ENCODE measurements around the gene ACVR1. TPM values are rescaled to one million over a fixed set of nuclear protein-coding genes. Genes with fewer than 3 reads are reported as not detected.

The ACVR1 gene
- total RNA-seq, 1 donor from 2014 or later: 36.3 TPM

DNA sequence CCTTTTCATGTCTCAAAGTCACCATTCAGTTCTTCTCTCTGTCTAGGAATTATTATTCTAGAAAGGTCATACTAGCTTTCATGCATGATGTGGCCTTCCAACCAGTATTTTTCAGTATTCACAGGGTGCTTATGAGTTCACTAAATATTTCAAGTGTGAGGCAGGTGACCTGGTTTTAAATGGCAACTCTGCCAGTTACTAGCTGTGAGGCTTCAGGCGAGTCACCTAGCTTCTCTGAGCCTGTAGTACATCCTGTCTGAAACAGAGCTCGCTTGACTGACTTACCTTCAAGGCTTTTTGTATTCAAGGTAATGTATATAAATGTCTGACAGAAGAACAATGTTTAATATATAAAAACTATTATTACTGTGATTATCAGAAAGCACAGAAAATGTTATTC lies 19.4 kb upstream of the ACVR1 start:
- TF ChIP-seq, protein P1, sequence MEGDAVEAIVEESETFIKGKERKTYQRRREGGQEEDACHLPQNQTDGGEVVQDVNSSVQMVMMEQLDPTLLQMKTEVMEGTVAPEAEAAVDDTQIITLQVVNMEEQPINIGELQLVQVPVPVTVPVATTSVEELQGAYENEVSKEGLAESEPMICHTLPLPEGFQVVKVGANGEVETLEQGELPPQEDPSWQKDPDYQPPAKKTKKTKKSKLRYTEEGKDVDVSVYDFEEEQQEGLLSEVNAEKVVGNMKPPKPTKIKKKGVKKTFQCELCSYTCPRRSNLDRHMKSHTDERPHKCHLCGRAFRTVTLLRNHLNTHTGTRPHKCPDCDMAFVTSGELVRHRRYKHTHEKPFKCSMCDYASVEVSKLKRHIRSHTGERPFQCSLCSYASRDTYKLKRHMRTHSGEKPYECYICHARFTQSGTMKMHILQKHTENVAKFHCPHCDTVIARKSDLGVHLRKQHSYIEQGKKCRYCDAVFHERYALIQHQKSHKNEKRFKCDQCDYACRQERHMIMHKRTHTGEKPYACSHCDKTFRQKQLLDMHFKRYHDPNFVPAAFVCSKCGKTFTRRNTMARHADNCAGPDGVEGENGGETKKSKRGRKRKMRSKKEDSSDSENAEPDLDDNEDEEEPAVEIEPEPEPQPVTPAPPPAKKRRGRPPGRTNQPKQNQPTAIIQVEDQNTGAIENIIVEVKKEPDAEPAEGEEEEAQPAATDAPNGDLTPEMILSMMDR (IDR thresholded peaks at IDR 0.05; ENCODE audit: partially characterized antibody, unreplicated experiment): no peak
- Mint-ChIP-seq H3K36me3 (ENCODE audit: unreplicated experiment) (no peaks in the 10 kb centered on the region), H3K4me1 (ENCODE audit: low read depth, unreplicated experiment) (peaks cover 8% of the 10 kb centered on the region), H3K27me3 (ENCODE audit: unreplicated experiment) (peaks cover 2% of the 10 kb centered on the region), H3K4me3 (ENCODE audit: unreplicated experiment) (no peak overlapping the region), H3K9me3 (ENCODE audit: unreplicated experiment) (peaks cover 2% of the 10 kb centered on the region), H3K27ac (ENCODE audit: unreplicated experiment) (no peak overlapping the region)
- DNase-seq: no peak

DNA sequence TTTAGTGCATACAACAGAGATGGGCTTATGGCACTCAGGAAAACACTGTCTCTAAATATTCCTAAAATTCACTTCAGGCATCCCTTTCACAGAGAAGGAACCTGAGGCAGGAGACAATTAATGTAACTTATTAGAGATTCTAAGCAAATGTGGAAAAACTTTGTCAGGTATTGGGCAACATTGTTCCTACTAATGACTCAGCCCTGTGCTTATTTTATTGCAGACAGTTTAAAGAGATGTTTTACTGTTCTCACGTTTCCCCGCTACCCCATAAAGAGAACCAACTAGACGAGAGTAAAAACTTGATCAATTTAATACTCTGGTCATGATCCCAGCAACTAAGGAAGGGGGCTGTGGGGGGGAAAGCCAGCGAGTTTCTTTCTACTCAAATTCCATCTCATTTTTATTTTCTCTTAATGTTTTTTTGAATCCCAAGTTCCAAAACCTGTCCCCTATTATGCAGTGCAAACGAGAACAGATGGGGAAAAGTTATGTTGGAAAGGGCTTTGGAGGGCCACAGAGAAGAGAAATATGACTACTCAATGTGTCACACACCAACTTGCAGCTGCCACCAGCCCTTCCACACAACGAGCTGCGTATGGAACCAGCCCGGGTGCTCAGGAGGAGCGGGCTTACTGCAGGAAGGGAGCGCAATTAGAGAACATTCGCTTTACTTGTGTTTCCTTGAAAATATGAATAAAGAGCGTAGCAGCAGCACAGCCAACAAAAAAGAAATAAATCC lies 18.7 kb upstream of the ACVR1 start:
- H3K36me3 Mint-ChIP-seq (ENCODE audit: unreplicated experiment): no peaks in the 10 kb centered on the region
- peaks cover 8% of the 10 kb centered on the region for H3K4me1 Mint-ChIP-seq (ENCODE audit: low read depth, unreplicated experiment)
- peaks cover 2% of the 10 kb centered on the region for H3K27me3 Mint-ChIP-seq (ENCODE audit: unreplicated experiment)
- peaks cover 2% of the 10 kb centered on the region for H3K9me3 Mint-ChIP-seq (ENCODE audit: unreplicated experiment)
- DNase-seq: no peak
- TF ChIP-seq, protein P1 (IDR thresholded peaks at IDR 0.05; ENCODE audit: partially characterized antibody, unreplicated experiment): no peak
- no peak overlapping the region for H3K27ac Mint-ChIP-seq (ENCODE audit: unreplicated experiment)
- H3K4me3 Mint-ChIP-seq (ENCODE audit: unreplicated experiment): no peak overlapping the region

DNA sequence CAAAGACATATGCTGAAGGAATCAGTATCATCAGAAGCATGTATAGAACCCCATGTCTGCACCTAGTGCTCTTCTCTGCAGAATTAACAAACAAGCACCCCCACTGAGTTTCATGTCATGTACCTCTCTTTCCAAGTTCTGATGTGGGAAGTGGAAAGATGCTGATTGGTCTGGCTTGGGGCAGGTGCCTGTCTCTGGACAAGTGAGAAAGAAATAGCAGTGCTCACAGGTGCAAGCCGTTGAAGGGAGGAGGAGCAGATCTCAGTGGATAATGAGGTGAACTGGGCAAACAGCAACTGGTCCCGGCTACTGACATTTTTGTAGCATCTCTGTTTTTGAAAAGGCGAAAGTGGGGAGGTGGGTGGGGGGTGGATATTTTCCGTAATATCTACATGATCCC lies 17.5 kb upstream of the ACVR1 start:
- Mint-ChIP-seq H3K36me3 (ENCODE audit: unreplicated experiment) (no peaks in the 10 kb centered on the region), H3K27ac (ENCODE audit: unreplicated experiment) (no peak overlapping the region), H3K4me3 (ENCODE audit: unreplicated experiment) (no peak overlapping the region), H3K9me3 (ENCODE audit: unreplicated experiment) (peaks cover 2% of the 10 kb centered on the region), H3K27me3 (ENCODE audit: unreplicated experiment) (peaks cover 2% of the 10 kb centered on the region), H3K4me1 (ENCODE audit: low read depth, unreplicated experiment) (peaks cover 8% of the 10 kb centered on the region)
- DNase-seq: no peak
- TF ChIP-seq, protein P1 (IDR thresholded peaks at IDR 0.05; ENCODE audit: partially characterized antibody, unreplicated experiment): no peak

DNA sequence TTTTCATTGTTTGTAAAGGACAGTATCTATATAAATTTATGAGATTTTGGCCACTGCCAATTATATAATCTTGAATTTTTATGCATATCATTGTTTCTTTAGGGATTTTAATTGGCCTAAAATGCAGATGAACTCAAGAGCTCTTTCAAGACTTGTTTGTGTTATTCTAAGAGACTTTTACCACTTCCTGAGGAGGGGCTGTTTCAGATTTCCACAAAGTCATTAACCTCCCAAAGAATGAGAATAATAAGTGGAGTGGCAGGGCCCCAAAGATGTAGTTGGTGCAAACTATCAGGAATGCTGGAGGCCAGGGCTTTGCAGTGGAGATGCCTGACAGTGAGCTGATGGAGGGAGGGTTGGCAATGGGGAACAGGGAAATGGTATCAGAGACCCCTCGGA lies 15.5 kb upstream of the ACVR1 start:
- no peak overlapping the region for H3K4me3 Mint-ChIP-seq (ENCODE audit: unreplicated experiment)

More for the DNA sequence above, 15.5 kb upstream of the ACVR1 start:
- peaks cover 8% of the 10 kb centered on the region for H3K4me1 Mint-ChIP-seq (ENCODE audit: low read depth, unreplicated experiment)
- no peak overlapping the region for H3K27ac Mint-ChIP-seq (ENCODE audit: unreplicated experiment)
- TF ChIP-seq, protein P1 (IDR thresholded peaks at IDR 0.05; ENCODE audit: partially characterized antibody, unreplicated experiment): no peak
- DNase-seq: no peak
- H3K36me3 Mint-ChIP-seq (ENCODE audit: unreplicated experiment): no peaks in the 10 kb centered on the region
- peaks cover 2% of the 10 kb centered on the region for H3K9me3 Mint-ChIP-seq (ENCODE audit: unreplicated experiment)
- H3K27me3 Mint-ChIP-seq (ENCODE audit: unreplicated experiment): no peaks in the 10 kb centered on the region

Data from glutamatergic neuron (in vitro differentiated cells).